Activated CD4-positive, alpha-beta memory T cell treated with anti-CD3 and anti-CD28 coated beads for 36 hours (primary cell): ENCODE results near the gene WIPI1. TPM values are rescaled to one million over a fixed set of nuclear protein-coding genes. Genes with fewer than 3 reads are reported as not detected.
A peak's percentile ranks its signal among the peaks of the same experiment; 100 is the strongest.
"Not testable (repeated sequence)": the region's sequence is repeated elsewhere in the genome, so short reads cannot be mapped to it uniquely, and the experiment has no call there.

ENCODE experiments used
- CTCF ChIA-PET: fragments of 350-600 bp; sonication (Branson Sonifier 250); formaldehyde crosslinking; loops from one replicate; lab custom pipeline; 2021; ENCODE audit warnings: antibody characterized with exemption, inconsistent platforms; lab: Charles Lee
- POLR2A ChIA-PET: fragments of 350-600 bp; sonication (Branson Sonifier 250); formaldehyde crosslinking; loops from one replicate; lab custom pipeline; 2021; ENCODE audit warnings: antibody characterized with exemption; lab: Charles Lee
- DNase-seq: peaks from one replicate; pipeline ENCODE4 v3.0.0-alpha.2; 2020
- H3K27ac Mint-ChIP-seq: one replicate; pipeline ENCODE4 v1.8.0; 2021; ENCODE audit warnings: mixed read lengths
- H3K27me3 Mint-ChIP-seq: one replicate; pipeline ENCODE4 v1.8.0; 2021; ENCODE audit warnings: mixed read lengths
- H3K36me3 Mint-ChIP-seq: one replicate; pipeline ENCODE4 v1.8.0; 2021; ENCODE audit warnings: mixed read lengths
- H3K4me1 Mint-ChIP-seq: one replicate; pipeline ENCODE4 v1.8.0; 2021; ENCODE audit warnings: low read depth, mixed read lengths
- H3K4me3 Mint-ChIP-seq: one replicate; pipeline ENCODE4 v1.8.0; 2021; ENCODE audit warnings: mild to moderate bottlenecking, mixed read lengths
- H3K9me3 Mint-ChIP-seq: one replicate; pipeline ENCODE4 v1.8.0; 2021; ENCODE audit warnings: mixed read lengths
- intact Hi-C: fragments of 100-400 bp; cut with micrococcal nuclease; formaldehyde crosslinking; loops from one replicate; pipeline ENCODE4 v1.15.1; 2023
- total RNA-seq, 2 experiments: library from RNA; stranded (reverse); gene quantifications; one replicate each; pipeline ENCODE4 v1.2.3, GENCODE V29; 2021

The WIPI1 gene
- total RNA-seq, 2 experiments from 2014 or later: 27.3 to 27.5 TPM

- Mint-ChIP-seq H3K27me3 (no peaks in the 10 kb centered on the region), H3K4me1 (peaks cover 26% of the 10 kb centered on the region), H3K36me3 (no peaks in the 10 kb centered on the region), H3K27ac (no peak overlapping the region), H3K4me3 (no peak overlapping the region), H3K9me3 (no peaks in the 10 kb centered on the region)
- ChIA-PET CTCF (interaction anchor here (1.1 to 2.3 kb wide), 2 partner anchors 15 to 54 kb away, joined by 4 to 13 read pairs; no protein-coding TSS in a partner anchor), POLR2A (interaction anchor here (0.9 kb wide), 1 partner anchor 15 kb away, joined by 3 read pairs; no protein-coding TSS in a partner anchor)
- intact Hi-C loops: no loop called here
- DNase-seq: peak; percentile 26
Observed at GRCh38 chr17:68383443-68384321, 73.6 kb downstream of the WIPI1 start.

- Mint-ChIP-seq H3K36me3 (no peaks in the 10 kb centered on the region), H3K9me3 (no peaks in the 10 kb centered on the region), H3K27ac (no peak overlapping the region), H3K4me3 (no peak overlapping the region), H3K4me1 (peaks cover 26% of the 10 kb centered on the region), H3K27me3 (no peaks in the 10 kb centered on the region)
- intact Hi-C loops: no loop called here
- ChIA-PET POLR2A (interaction anchor here (0.9 kb wide), 1 partner anchor 16 kb away, joined by 3 read pairs; no protein-coding TSS in a partner anchor), CTCF (interaction anchor here (1.1 to 2.3 kb wide), 2 partner anchors 16 to 54 kb away, joined by 4 to 13 read pairs; no protein-coding TSS in a partner anchor)
- no peak for DNase-seq
Observed at GRCh38 chr17:68383120-68383442, 74.2 kb downstream of the WIPI1 start.

GRCh38 chr17:68382582-68383085, 74.7 kb downstream of the WIPI1 start:
- CTCF ChIA-PET: interaction anchor here (2.3 kb wide), 1 partner anchor 16 kb away, joined by 13 read pairs; no protein-coding TSS in a partner anchor
- Mint-ChIP-seq H3K4me3 (no peak overlapping the region), H3K36me3 (no peaks in the 10 kb centered on the region), H3K27ac (no peak overlapping the region), H3K9me3 (no peaks in the 10 kb centered on the region), H3K27me3 (no peaks in the 10 kb centered on the region), H3K4me1 (peaks cover 26% of the 10 kb centered on the region)
- intact Hi-C loops: no loop called here
- no peak for DNase-seq
- POLR2A ChIA-PET: interaction anchor here (0.5 to 0.9 kb wide), 2 partner anchors 16 to 111 kb away, joined by 3 to 4 read pairs; no protein-coding TSS in a partner anchor

- Mint-ChIP-seq H3K27ac (no peak overlapping the region), H3K36me3 (no peaks in the 10 kb centered on the region), H3K4me3 (no peak overlapping the region), H3K27me3 (no peaks in the 10 kb centered on the region), H3K9me3 (no peaks in the 10 kb centered on the region), H3K4me1 (peaks cover 25% of the 10 kb centered on the region)
- peak; percentile 48 for DNase-seq
- POLR2A ChIA-PET: no interaction called here
- CTCF ChIA-PET: interaction anchor here (2.3 kb wide), 1 partner anchor 18 kb away, joined by 13 read pairs; no protein-coding TSS in a partner anchor
- intact Hi-C loops: no loop called here
Observed at GRCh38 chr17:68381076-68381900, 76.0 kb downstream of the WIPI1 start.

- H3K36me3 Mint-ChIP-seq: no peaks in the 10 kb centered on the region
- no peak overlapping the region for H3K4me3 Mint-ChIP-seq
- no peak for DNase-seq
- no peak overlapping the region for H3K27ac Mint-ChIP-seq
- intact Hi-C loops: no loop called here
- ChIA-PET CTCF (interaction anchor here (1.0 kb wide), 1 partner anchor 12 kb away, joined by 3 read pairs; no protein-coding TSS in a partner anchor), POLR2A (no interaction called here)
- H3K9me3 Mint-ChIP-seq: no peaks in the 10 kb centered on the region
- H3K4me1 Mint-ChIP-seq: peaks cover 25% of the 10 kb centered on the region
- no peaks in the 10 kb centered on the region for H3K27me3 Mint-ChIP-seq
Observed at GRCh38 chr17:68379692-68380677, 77.3 kb downstream of the WIPI1 start.

- no peak for DNase-seq
- no peak overlapping the region for H3K4me3 Mint-ChIP-seq
- no peak overlapping the region for H3K27ac Mint-ChIP-seq
- no peaks in the 10 kb centered on the region for H3K36me3 Mint-ChIP-seq
- intact Hi-C loops: no loop called here
- ChIA-PET CTCF (no interaction called here), POLR2A (no interaction called here)
- no peaks in the 10 kb centered on the region for H3K9me3 Mint-ChIP-seq
- H3K27me3 Mint-ChIP-seq: no peaks in the 10 kb centered on the region
- H3K4me1 Mint-ChIP-seq: peaks cover 19% of the 10 kb centered on the region
Observed at GRCh38 chr17:68379177-68379510, 78.2 kb downstream of the WIPI1 start.

GRCh38 chr17:68378268-68379176, 78.8 kb downstream of the WIPI1 start:
- Mint-ChIP-seq H3K4me1 (peaks cover 13% of the 10 kb centered on the region), H3K36me3 (no peaks in the 10 kb centered on the region), H3K9me3 (no peaks in the 10 kb centered on the region), H3K4me3 (no peak overlapping the region), H3K27ac (no peak overlapping the region), H3K27me3 (no peaks in the 10 kb centered on the region)
- intact Hi-C loops: no loop called here
- ChIA-PET CTCF (no interaction called here), POLR2A (no interaction called here)
- no peak for DNase-seq

GRCh38 chr17:68377771-68378267, 79.5 kb downstream of the WIPI1 start:
- no peak for DNase-seq
- ChIA-PET POLR2A (no interaction called here), CTCF (no interaction called here)
- Mint-ChIP-seq H3K9me3 (no peaks in the 10 kb centered on the region), H3K36me3 (peaks cover 2% of the 10 kb centered on the region), H3K27ac (no peak overlapping the region), H3K4me3 (no peak overlapping the region), H3K27me3 (no peaks in the 10 kb centered on the region), H3K4me1 (peaks cover 7% of the 10 kb centered on the region)
- intact Hi-C loops: no loop called here

GRCh38 chr17:68376178-68376577, 81.1 kb downstream of the WIPI1 start:
- H3K27me3 Mint-ChIP-seq, DNase-seq, H3K4me3 Mint-ChIP-seq, H3K4me1 Mint-ChIP-seq, H3K36me3 Mint-ChIP-seq, H3K27ac Mint-ChIP-seq, H3K9me3 Mint-ChIP-seq, intact Hi-C loops, POLR2A ChIA-PET: not testable (repeated sequence)
- CTCF ChIA-PET: interaction anchor here (0.6 kb wide), 1 partner anchor 290 kb away, joined by 3 read pairs; no protein-coding TSS in a partner anchor

GRCh38 chr17:68375566-68375965, 81.7 kb downstream of the WIPI1 start:
- no peak overlapping the region for H3K4me3 Mint-ChIP-seq
- peaks cover 2% of the 10 kb centered on the region for H3K36me3 Mint-ChIP-seq
- H3K27me3 Mint-ChIP-seq: no peaks in the 10 kb centered on the region
- H3K9me3 Mint-ChIP-seq: no peaks in the 10 kb centered on the region
- POLR2A ChIA-PET: no interaction called here
- intact Hi-C loops: no loop called here
- no peak for DNase-seq
- CTCF ChIA-PET: no interaction called here
- H3K4me1 Mint-ChIP-seq: no peaks in the 10 kb centered on the region
- no peak overlapping the region for H3K27ac Mint-ChIP-seq
